H9 (cell line): ENCODE measurements around the gene C14orf132. TPM values are rescaled to one million over a fixed set of nuclear protein-coding genes. Genes with fewer than 3 reads are reported as not detected.

Experiments used
- DNase-seq: peaks from one replicate; pipeline ENCODE4 v3.0.0-alpha.2; 2017
- H2AFZ ChIP-seq: one replicate; pipeline ENCODE4 v1.6.1; 2013; ENCODE audit warnings: mild to moderate bottlenecking, low read length, control low read depth, moderate library complexity
- H2AK5ac ChIP-seq: 2 replicates; pipeline ENCODE4 v1.6.1; 2013; ENCODE audit warnings: low read length, control low read depth, mixed read lengths; ENCODE audit not compliant: insufficient read length
- H2BK120ac ChIP-seq: one replicate; pipeline ENCODE4 v1.6.1; 2013; ENCODE audit warnings: low read depth, mild to moderate bottlenecking, low read length, control low read depth, inconsistent platforms; ENCODE audit not compliant: poor library complexity, severe bottlenecking
- H2BK12ac ChIP-seq: 2 replicates; pipeline ENCODE4 v1.6.1; 2013; ENCODE audit warnings: low read length, control low read depth, mixed read lengths, low read depth; ENCODE audit not compliant: insufficient read length
- H2BK15ac ChIP-seq: 2 replicates; pipeline ENCODE4 v1.6.1; 2013; ENCODE audit warnings: low read depth, low read length, control low read depth
- H2BK20ac ChIP-seq: one replicate; pipeline ENCODE4 v1.6.1; 2013; ENCODE audit warnings: low read depth, mild to moderate bottlenecking, low read length, control low read depth, inconsistent platforms; ENCODE audit not compliant: poor library complexity, severe bottlenecking
- H2BK5ac ChIP-seq: 2 replicates; pipeline ENCODE4 v1.6.1; 2013; ENCODE audit warnings: low read length, control low read depth, mixed read lengths; ENCODE audit not compliant: insufficient read length
- H3K14ac ChIP-seq: 2 replicates; pipeline ENCODE4 v1.6.1; 2013; ENCODE audit warnings: low read length, control low read depth; ENCODE audit not compliant: insufficient read depth
- H3K18ac ChIP-seq: 2 replicates; pipeline ENCODE4 v1.6.1; 2013; ENCODE audit warnings: low read depth, mild to moderate bottlenecking, mixed read lengths, low read length, control low read depth; ENCODE audit not compliant: insufficient read length
- H3K23ac ChIP-seq: 2 replicates; pipeline ENCODE4 v1.6.1; 2013; ENCODE audit warnings: low read length, control low read depth, mixed read lengths, low read depth; ENCODE audit not compliant: insufficient read length
- H3K23me2 ChIP-seq: 2 replicates; pipeline ENCODE4 v1.6.1; 2013; ENCODE audit warnings: low read depth, mild to moderate bottlenecking, mixed read lengths, low read length, control low read depth; ENCODE audit not compliant: insufficient read length, poor library complexity, severe bottlenecking
- H3K27ac ChIP-seq: 2 replicates; pipeline ENCODE4 v1.5.1; 2013; ENCODE audit warnings: low read length, control low read depth, mixed read lengths, low read depth; ENCODE audit not compliant: insufficient read length
- H3K27me3 ChIP-seq: 2 replicates; pipeline ENCODE4 v1.6.1; 2013; ENCODE audit warnings: low read length, control low read depth, inconsistent platforms; ENCODE audit not compliant: insufficient read depth
- H3K4ac ChIP-seq: 2 replicates; pipeline ENCODE4 v1.6.1; 2013; ENCODE audit warnings: low read depth, mild to moderate bottlenecking, control low read depth, inconsistent platforms, low read length, moderate library complexity
- H3K4me1 ChIP-seq: 2 replicates; pipeline ENCODE4 v1.6.1; 2013; ENCODE audit warnings: low read length, control low read depth, inconsistent platforms; ENCODE audit not compliant: insufficient read depth
- H3K4me2 ChIP-seq: 2 replicates; pipeline ENCODE4 v1.6.1; 2013; ENCODE audit warnings: low read length, control low read depth, mixed read lengths; ENCODE audit not compliant: insufficient read length, insufficient read depth
- H3K56ac ChIP-seq: 2 replicates; pipeline ENCODE4 v1.6.1; 2013; ENCODE audit warnings: low read depth, mild to moderate bottlenecking, mixed read lengths, low read length, control low read depth; ENCODE audit not compliant: insufficient read length
- H3K79me1 ChIP-seq: 2 replicates; pipeline ENCODE4 v1.6.1; 2013; ENCODE audit warnings: low read depth, mild to moderate bottlenecking, moderate library complexity, low read length, control low read depth, inconsistent platforms; ENCODE audit not compliant: insufficient read depth, poor library complexity, severe bottlenecking
- H3K79me2 ChIP-seq: 2 replicates; pipeline ENCODE4 v1.6.1; 2013; ENCODE audit warnings: low read length, control low read depth, inconsistent platforms; ENCODE audit not compliant: insufficient read depth
- H3K9ac ChIP-seq: 2 replicates; pipeline ENCODE4 v1.6.1; 2013; ENCODE audit warnings: low read length, control low read depth, mixed read lengths; ENCODE audit not compliant: insufficient read length; ENCODE audit errors: extremely low read depth
- H3K9me3 ChIP-seq: one replicate; pipeline ENCODE4 v1.6.1; 2013; ENCODE audit warnings: low read depth, low read length, inconsistent platforms; ENCODE audit not compliant: control insufficient read depth
- H3T11ph ChIP-seq: one replicate; pipeline ENCODE4 v1.6.1; 2013; ENCODE audit warnings: mild to moderate bottlenecking, low read length, control low read depth, inconsistent platforms
- H4K20me1 ChIP-seq: one replicate; pipeline ENCODE4 v1.6.1; 2013; ENCODE audit not compliant: control insufficient read depth, insufficient read length, insufficient read depth
- H4K5ac ChIP-seq: 2 replicates; pipeline ENCODE4 v1.6.1; 2013; ENCODE audit warnings: low read depth, mild to moderate bottlenecking, mixed read lengths, low read length, control low read depth; ENCODE audit not compliant: insufficient read length
- H4K8ac ChIP-seq: replicated peaks from 2 replicates; pipeline ENCODE4 v1.6.1; 2013; ENCODE audit warnings: low read length, control low read depth, mixed read lengths, low read depth; ENCODE audit not compliant: insufficient read length
- H4K91ac ChIP-seq: 2 replicates; pipeline ENCODE4 v1.6.1; 2013; ENCODE audit warnings: low read depth, mild to moderate bottlenecking, moderate library complexity, mixed read lengths, low read length, control low read depth; ENCODE audit not compliant: insufficient read length
- H3K27ac Mint-ChIP-seq, 3 experiments: 2 replicates in 2 of 3; 3 replicates in 1 of 3; pipeline ENCODE4 v1.8.0; 2020 to 2021; ENCODE audit warnings: mixed read lengths in 3 of 3, mild to moderate bottlenecking in 1 of 3, moderate library complexity in 1 of 3
- H3K27me3 Mint-ChIP-seq: 2 replicates; pipeline ENCODE4 v1.8.0; 2021; ENCODE audit warnings: low read depth, mild to moderate bottlenecking, moderate library complexity, mixed read lengths
- H3K36me3 Mint-ChIP-seq, 3 experiments: 2 replicates in 2 of 3; 3 replicates in 1 of 3; pipeline ENCODE4 v1.8.0; 2020 to 2021; ENCODE audit warnings: low read depth in 3 of 3, mixed read lengths in 3 of 3; ENCODE audit not compliant: insufficient read depth in 1 of 3
- H3K4me1 Mint-ChIP-seq, 2 experiments: 2 replicates each; pipeline ENCODE4 v1.8.0; 2020; ENCODE audit warnings: mixed read lengths in 2 of 2
- H3K4me3 Mint-ChIP-seq, 2 experiments: 2 replicates in 1 of 2; 3 replicates in 1 of 2; pipeline ENCODE4 v1.8.0; 2020 to 2021; ENCODE audit warnings: mild to moderate bottlenecking in 2 of 2, mixed read lengths in 2 of 2, moderate library complexity in 1 of 2
- H3K9me3 Mint-ChIP-seq, 2 experiments: 2 replicates in 1 of 2; 3 replicates in 1 of 2; pipeline ENCODE4 v1.8.0; 2020; ENCODE audit warnings: mild to moderate bottlenecking in 2 of 2, mixed read lengths in 2 of 2, moderate library complexity in 1 of 2
- WGBS: extraction: QIAGEN DNeasy Blood & Tissue Kit; methylation state at CpG from one replicate; pipeline ENCODE4 v1.1.7; 2013; ENCODE audit warnings: missing lambda C conversion rate, low lambda C conversion rate, mixed read lengths; ENCODE audit not compliant: insufficient read length; ENCODE audit errors: extremely low coverage; 5-methylcytosine and 5-hydroxymethylcytosine counted together
- total RNA-seq: library from RNA; stranded (reverse); gene quantifications from 2 replicates; pipeline ENCODE4 v1.2.1, GENCODE V29; 2021
- TF ChIP-seq, protein P1 (sequence below): fragments of 200-600 bp; sonication (generic); conservative IDR thresholded peaks from 3 replicates; pipeline ENCODE4 v1.8.0; 2021; ENCODE audit warnings: antibody characterized with exemption, mild to moderate bottlenecking

Gene C14orf132
- total RNA-seq, 1 experiment from 2014 or later, result 5.7 TPM

DNA sequence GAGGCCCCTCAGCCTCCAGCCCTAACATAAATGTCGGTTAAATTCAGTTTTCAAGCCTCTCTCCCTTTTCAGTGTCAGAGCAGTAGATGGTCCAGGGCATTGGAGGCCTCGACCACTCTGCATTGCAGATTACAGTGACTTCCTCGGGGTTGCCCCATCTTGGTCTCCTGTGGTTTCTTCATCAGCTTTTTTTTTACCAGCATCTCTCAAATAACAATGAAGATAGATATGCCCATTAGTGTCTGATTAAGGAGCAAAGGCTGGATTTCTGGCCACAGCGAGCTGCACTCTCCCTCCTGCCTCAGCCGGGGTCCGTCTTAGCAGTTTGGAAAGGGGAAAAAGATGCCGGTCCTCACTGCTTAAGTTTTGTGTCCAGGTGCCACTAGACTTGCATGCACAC, 49.7 kb downstream of the C14orf132 start:
- no peak overlapping the region for H2BK12ac ChIP-seq
- H3K56ac ChIP-seq, result no peak overlapping the region
- no peak overlapping the region for H2BK15ac ChIP-seq
- no peak overlapping the region for H2AK5ac ChIP-seq
- H3K27ac Mint-ChIP-seq, result no peak overlapping the region
- no peak overlapping the region for H3K14ac ChIP-seq
- no peaks in the 10 kb centered on the region for H3K23me2 ChIP-seq
- no peaks in the 10 kb centered on the region for H3K79me2 ChIP-seq
- H3K4me2 ChIP-seq, result no peak overlapping the region
- peaks cover 18 to 19% of the 10 kb centered on the region in 2 experiments for H3K4me1 Mint-ChIP-seq
- no peak overlapping the region for H3K27ac ChIP-seq
- no peak overlapping the region for H2AFZ ChIP-seq
- no peak overlapping the region for H2BK5ac ChIP-seq
- WGBS, result no CpG with 5 or more reads among the region's 7 CpGs
- no peak overlapping the region for H4K8ac ChIP-seq
- no peaks in the 10 kb centered on the region for H3K4me1 ChIP-seq
- no peaks in the 10 kb centered on the region for H3K79me1 ChIP-seq
- TF ChIP-seq, protein P1, sequence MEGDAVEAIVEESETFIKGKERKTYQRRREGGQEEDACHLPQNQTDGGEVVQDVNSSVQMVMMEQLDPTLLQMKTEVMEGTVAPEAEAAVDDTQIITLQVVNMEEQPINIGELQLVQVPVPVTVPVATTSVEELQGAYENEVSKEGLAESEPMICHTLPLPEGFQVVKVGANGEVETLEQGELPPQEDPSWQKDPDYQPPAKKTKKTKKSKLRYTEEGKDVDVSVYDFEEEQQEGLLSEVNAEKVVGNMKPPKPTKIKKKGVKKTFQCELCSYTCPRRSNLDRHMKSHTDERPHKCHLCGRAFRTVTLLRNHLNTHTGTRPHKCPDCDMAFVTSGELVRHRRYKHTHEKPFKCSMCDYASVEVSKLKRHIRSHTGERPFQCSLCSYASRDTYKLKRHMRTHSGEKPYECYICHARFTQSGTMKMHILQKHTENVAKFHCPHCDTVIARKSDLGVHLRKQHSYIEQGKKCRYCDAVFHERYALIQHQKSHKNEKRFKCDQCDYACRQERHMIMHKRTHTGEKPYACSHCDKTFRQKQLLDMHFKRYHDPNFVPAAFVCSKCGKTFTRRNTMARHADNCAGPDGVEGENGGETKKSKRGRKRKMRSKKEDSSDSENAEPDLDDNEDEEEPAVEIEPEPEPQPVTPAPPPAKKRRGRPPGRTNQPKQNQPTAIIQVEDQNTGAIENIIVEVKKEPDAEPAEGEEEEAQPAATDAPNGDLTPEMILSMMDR, result no peak
- peaks cover 5 to 12% (median 10%) of the 10 kb centered on the region in 3 experiments; a peak in 4 of 7 replicates for H3K36me3 Mint-ChIP-seq
- no peak overlapping the region for H3K4ac ChIP-seq
- no peaks in the 10 kb centered on the region for H3K27me3 Mint-ChIP-seq
- H3K9ac ChIP-seq, result no peak overlapping the region
- no peak overlapping the region for H3K18ac ChIP-seq
- no peak for DNase-seq
- no peak overlapping the region; a peak in 1 of 5 replicates for H3K4me3 Mint-ChIP-seq
- H3K9me3 Mint-ChIP-seq, result no peaks in the 10 kb centered on the region
- no peaks in the 10 kb centered on the region for H3K9me3 ChIP-seq
- H4K5ac ChIP-seq, result no peak overlapping the region
- no peaks in the 10 kb centered on the region for H3K27me3 ChIP-seq
- no peak overlapping the region for H2BK120ac ChIP-seq
- peaks cover 2% of the 10 kb centered on the region for H4K20me1 ChIP-seq
- no peak overlapping the region for H3K23ac ChIP-seq
- no peak overlapping the region for H2BK20ac ChIP-seq
- H3T11ph ChIP-seq, result no peak overlapping the region
- no peak overlapping the region for H4K91ac ChIP-seq
